G401 (cell line): ENCODE data around the gene CACNA2D4. TPM values are rescaled to one million over a fixed set of nuclear protein-coding genes. Genes with fewer than 3 reads are reported as not detected.

Experiments used
- DNase-seq: peaks from one replicate; pipeline ENCODE4 v3.0.0-alpha.2; 2015; ENCODE audit warnings: low spot score
- in situ Hi-C: cut with HindIII; loops from 2 replicates; pipeline ENCODE4 v1.10.0; 2016; ENCODE audit warnings: low sequenced_read_pairs, mixed read lengths
- total RNA-seq: library from RNA; depleted of rRNA; stranded (reverse); fragments of >200 nt; shearing (Covaris generic); gene quantifications from 2 replicates; pipeline ENCODE4 v1.2.3, GENCODE V29; 2014

CACNA2D4 gene
- total RNA-seq, 1 experiment from 2014 or later: not detected

- in situ Hi-C loops: no loop called here
- no peak for DNase-seq
Measured at GRCh38 chr12:1922075-1922709, 3.7 kb upstream of the CACNA2D4 start.

GRCh38 chr12:1920971-1921370, 2.5 kb upstream of the CACNA2D4 start:
- in situ Hi-C loops: no loop called here
- DNase-seq: no peak

GRCh38 chr12:1920436-1920835, 2.0 kb upstream of the CACNA2D4 start:
- no peak for DNase-seq
- in situ Hi-C loops: no loop called here

GRCh38 chr12:1919763-1920162, 1.3 kb upstream of the CACNA2D4 start:
- in situ Hi-C loops: no loop called here
- no peak for DNase-seq

- in situ Hi-C loops: no loop called here
- no peak for DNase-seq
Measured at GRCh38 chr12:1919284-1919683, 832 bp upstream of the CACNA2D4 start.

GRCh38 chr12:1918884-1919236, 408 bp upstream of the CACNA2D4 start:
- DNase-seq: no peak
- in situ Hi-C loops: no loop called here

GRCh38 chr12:1917172-1918070, 1.0 kb downstream of the CACNA2D4 start:
- in situ Hi-C loops: no loop called here
- no peak for DNase-seq

- in situ Hi-C loops: no loop called here
- peak; percentile 61 for DNase-seq
Measured at GRCh38 chr12:1916371-1917171, 1.9 kb downstream of the CACNA2D4 start.

GRCh38 chr12:1915082-1915968, 3.1 kb downstream of the CACNA2D4 start:
- DNase-seq: no peak
- in situ Hi-C loops: no loop called here

- in situ Hi-C loops: no loop called here
- no peak for DNase-seq
Measured at GRCh38 chr12:1914114-1914911, 4.1 kb downstream of the CACNA2D4 start.

GRCh38 chr12:1913377-1914113, 4.9 kb downstream of the CACNA2D4 start:
- no peak for DNase-seq
- in situ Hi-C loops: no loop called here

- in situ Hi-C loops: no loop called here
- no peak for DNase-seq
Measured at GRCh38 chr12:1912580-1913376, 5.7 kb downstream of the CACNA2D4 start.

- in situ Hi-C loops: no loop called here
- DNase-seq: no peak
Measured at GRCh38 chr12:1911598-1912575, 6.6 kb downstream of the CACNA2D4 start.

- in situ Hi-C loops: no loop called here
Measured at GRCh38 chr12:1910468-1910867, 8.0 kb downstream of the CACNA2D4 start.

GRCh38 chr12:1908758-1909157, 9.7 kb downstream of the CACNA2D4 start:
- in situ Hi-C loops: no loop called here
- DNase-seq: no peak

More at GRCh38 chr12:1910468-1910867, 8.0 kb downstream of the CACNA2D4 start:
- DNase-seq: no peak
